ENCODE measurements around the gene WFDC12.

The WFDC12 gene

GRCh38 chr20:45114465-45115385 is 9.5 kb downstream of the WFDC12 start, which contains the start of gene WFDC5:
Gene WFDC5, minus strand, starts transcription at chr20:45115174. Its CDS starts 91 bp downstream, at chr20:45115083.
- peak; percentile 17 for DNase-seq (ENCODE audit: low spot score)
- TF ChIP-seq CTCF (IDR thresholded peaks at IDR 0.05; ENCODE audit: extremely low read depth, missing control alignments) = no peak

DNA sequence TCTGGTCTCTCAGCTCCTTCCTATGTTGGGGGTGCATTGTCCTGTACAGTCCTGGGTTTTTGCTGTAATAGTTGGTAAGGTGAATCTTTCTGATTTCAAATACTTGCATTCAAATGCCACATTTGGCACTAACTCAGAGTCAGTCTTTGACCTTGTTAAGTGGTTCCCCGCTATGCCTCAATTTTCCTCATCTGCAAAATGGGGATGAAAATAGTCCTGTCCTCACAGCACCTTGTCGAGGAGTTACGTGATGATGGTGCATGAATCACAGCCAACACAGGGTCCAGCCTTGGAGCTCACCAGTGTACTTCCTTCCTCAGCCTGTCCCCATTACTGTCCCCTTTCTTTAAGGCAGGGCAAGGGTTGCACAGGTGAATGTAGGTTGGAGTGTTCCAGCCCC is 10.4 kb downstream of the WFDC12 start:
- TF ChIP-seq CTCF (IDR thresholded peaks at IDR 0.05; ENCODE audit: extremely low read depth, missing control alignments) = no peak

DNA sequence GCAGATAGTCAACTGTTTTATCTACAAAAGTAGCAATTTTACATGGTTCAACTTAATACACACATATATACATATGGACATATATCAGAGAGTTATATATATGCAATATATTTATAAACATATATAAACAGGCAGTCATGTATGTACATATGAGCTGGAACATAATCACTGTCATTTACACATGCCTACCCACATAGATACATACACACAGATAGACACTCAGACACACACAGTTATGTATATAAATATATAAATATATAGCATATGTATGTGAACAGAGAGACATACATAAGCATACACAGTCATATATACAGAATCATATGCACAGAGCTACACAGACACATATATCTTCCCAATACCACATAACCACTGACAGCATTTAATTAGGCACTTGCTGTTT is 11.5 kb downstream of the WFDC12 start:
- no peak for TF ChIP-seq CTCF (IDR thresholded peaks at IDR 0.05; ENCODE audit: extremely low read depth, missing control alignments)
- no peak for DNase-seq (ENCODE audit: low spot score)

More for the DNA sequence above, 10.4 kb downstream of the WFDC12 start:
- no peak for DNase-seq (ENCODE audit: low spot score)

GRCh38 chr20:45111799-45112471 is 12.3 kb downstream of the WFDC12 start:
- TF ChIP-seq CTCF (IDR thresholded peaks at IDR 0.05; ENCODE audit: extremely low read depth, missing control alignments) = peak; percentile 16
- peak; percentile 34 for DNase-seq (ENCODE audit: low spot score)

DNA sequence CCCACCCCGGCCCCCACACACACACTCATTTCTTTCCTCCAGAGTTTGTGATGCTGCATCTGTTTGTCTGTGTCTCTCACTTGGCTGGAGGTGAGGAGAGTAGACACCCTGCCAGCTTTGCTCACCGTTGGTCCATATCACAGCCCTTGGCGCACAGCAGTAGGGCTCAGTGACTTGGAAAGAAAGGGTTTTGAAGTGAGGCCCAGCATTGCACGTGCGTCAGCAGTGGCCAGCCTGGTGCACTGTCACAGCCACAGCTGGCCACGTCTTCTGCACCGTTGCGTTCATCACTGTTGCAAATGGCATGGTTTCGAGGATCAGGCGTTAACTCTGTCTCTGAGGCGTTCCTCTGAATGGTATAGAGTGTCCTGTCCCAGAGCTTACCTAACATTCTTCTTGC is 13.0 kb downstream of the WFDC12 start:
- no peak for DNase-seq (ENCODE audit: low spot score)
- TF ChIP-seq CTCF (IDR thresholded peaks at IDR 0.05; ENCODE audit: extremely low read depth, missing control alignments) = no peak

DNA sequence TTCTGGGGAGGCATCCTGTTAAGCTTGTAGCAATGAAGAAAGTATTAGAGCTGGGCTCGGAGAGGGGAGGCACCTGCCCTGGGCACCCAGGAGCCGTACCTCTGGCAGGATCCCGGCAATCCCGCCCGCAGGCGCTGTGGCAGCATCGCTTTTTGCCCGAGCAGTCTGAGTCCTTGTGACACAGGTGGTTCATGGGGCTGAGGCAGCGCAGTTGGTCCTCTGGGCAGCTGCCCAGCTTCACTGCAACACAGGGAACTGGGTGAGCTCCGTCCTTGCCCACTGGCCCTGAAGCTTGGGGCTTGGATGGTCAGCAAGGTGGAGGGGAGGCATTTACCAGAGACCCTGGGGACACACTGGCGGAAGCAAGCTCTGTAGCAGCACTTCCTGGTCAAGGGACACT is 14.0 kb downstream of the WFDC12 start:
- peak; percentile 2 for DNase-seq (ENCODE audit: low spot score)
- TF ChIP-seq CTCF (IDR thresholded peaks at IDR 0.05; ENCODE audit: extremely low read depth, missing control alignments) = no peak

GRCh38 chr20:45109634-45110033 is 14.6 kb downstream of the WFDC12 start:
- DNase-seq (ENCODE audit: low spot score) = peak; percentile 3

More at GRCh38 chr20:45109634-45110033, 14.6 kb downstream of the WFDC12 start:
- no peak for TF ChIP-seq CTCF (IDR thresholded peaks at IDR 0.05; ENCODE audit: extremely low read depth, missing control alignments)

Measured in GM20000 (cell line).